OCI-M2 (cell line): Measurements from ENCODE around the gene SARS1.
"Not testable (repeated sequence)": the region's sequence is repeated elsewhere in the genome, so short reads cannot be mapped to it uniquely, and the experiment has no call there.

Experiments
- DNase-seq: peaks from one replicate; lab custom pipeline; 2025; ENCODE audit not compliant: unreplicated experiment; lab: John Stamatoyannopoulos, UW

The SARS1 gene

DNA sequence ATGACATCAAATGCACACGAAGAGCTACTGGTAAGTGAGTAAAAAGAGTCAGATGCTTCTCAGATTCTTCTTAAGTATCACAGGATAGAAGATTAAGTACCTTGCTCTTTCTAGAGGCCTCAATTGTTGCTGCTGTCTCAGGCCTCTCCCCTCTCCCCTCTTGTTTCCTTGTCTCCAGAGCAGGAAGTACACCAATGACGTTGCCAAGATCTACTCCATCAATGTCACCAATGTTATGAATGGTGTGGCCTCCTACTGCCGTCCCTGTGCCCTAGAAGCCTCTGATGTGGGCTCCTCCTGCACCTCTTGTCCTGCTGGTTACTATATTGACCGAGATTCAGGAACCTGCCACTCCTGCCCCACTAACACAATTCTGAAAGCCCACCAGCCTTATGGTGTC, 21.3 kb upstream of the SARS1 start:
- no peak for DNase-seq

DNA sequence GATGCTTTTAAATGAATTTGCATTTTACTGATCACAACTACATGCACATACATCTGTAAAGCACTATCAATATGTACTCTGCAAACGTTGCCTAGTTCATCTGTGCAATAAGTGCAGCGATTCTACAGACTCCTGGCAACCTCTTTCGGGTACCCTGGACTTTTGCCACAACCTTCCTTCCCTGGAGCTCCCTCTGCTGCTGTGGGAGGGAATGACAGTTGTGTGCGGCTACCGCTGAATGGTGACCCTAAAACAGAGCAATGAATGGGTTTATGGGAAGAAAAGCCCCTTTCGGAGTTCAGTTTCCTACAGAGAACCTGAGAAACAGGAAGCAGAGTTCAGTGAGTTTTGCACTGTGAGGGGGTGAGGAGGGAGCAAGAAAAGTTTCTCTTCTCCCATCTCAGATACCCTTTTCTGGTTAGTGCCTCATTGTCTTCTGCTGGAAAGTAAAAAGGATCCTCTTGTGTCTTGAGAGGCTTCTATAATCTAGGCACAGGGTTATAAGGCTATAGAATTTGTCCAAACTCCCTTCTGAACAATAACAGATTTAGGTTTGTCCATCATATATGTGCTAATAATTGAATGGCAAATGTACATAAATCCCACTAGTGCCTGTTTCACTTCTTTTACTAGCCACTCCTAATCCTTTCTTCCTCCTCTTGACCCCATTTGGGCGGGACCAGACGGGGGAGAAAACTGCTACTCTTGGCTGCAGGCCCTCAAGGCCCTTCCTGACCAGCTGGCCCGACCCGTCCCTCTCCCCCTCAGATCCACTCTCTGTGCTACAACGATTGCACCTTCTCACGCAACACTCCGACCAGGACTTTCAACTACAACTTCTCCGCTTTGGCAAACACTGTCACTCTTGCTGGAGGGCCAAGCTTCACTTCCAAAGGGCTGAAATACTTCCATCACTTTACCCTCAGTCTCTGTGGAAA, 19.8 kb upstream of the SARS1 start:
- no peak for DNase-seq

DNA sequence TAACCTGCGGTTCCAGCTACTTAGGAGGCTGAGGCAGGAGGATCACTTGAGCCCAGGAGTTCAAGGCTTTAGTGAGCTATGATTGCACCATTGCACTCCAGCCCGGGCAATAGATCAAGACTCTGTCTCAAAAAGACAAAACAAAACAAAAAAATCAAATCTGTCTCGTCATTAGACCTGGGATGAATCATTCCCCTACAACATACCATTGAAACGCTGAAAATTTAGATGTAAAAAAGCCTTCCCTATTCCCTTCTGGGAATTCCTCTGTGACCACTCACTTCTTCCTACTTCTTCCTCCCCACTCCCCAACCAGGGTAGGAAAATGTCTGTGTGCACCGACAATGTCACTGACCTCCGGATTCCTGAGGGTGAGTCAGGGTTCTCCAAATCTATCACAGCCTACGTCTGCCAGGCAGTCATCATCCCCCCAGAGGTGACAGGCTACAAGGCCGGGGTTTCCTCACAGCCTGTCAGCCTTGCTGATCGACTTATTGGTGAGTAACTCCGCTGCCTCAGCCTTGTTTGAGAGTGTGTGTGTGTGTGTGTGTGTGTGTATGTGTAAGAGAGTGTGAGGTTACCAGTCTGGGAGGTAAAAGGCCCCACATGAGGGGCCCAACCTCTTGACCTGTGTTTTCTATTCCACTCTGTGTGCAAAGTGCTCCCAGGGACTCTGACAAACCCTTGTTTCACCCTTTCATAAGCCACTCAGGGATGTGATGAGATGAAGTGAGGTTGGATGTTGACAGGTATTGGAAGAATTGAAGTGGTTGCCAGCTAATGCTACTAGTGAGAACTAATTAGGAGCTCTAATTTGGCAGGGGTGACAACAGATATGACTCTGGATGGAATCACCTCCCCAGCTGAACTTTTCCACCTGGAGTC, 16.3 kb upstream of the SARS1 start:
- no peak for DNase-seq

DNA sequence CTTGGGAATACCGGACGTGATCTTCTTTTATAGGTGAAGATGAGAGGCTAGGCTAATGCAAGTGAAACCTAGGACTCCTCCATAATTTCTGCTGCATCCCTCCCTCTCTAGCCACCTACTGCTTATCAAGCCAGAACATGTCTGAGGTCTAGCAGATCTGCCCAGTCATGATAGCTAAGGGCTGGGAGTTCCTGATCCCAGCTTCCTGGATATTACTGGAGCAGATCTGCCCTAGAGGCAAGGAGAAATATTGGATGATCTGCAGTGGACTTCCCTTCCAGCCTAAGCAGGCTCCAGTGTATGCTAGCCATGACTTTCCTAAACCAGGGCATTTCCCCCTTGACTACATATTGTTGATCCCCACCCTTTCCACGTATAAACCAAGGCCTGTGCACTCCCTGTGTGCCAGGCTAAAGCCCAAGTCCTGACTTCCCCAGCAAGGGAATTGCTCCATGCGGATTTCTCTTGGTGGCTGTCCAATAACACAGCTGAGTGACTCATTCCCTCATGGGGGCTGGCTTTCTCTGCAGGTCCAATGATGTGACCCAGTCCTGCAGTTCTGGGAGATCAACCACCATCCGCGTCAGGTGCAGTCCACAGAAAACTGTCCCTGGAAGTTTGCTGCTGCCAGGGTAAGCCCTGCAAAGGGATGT, 15.5 kb upstream of the SARS1 start:
- DNase-seq, result no peak

DNA sequence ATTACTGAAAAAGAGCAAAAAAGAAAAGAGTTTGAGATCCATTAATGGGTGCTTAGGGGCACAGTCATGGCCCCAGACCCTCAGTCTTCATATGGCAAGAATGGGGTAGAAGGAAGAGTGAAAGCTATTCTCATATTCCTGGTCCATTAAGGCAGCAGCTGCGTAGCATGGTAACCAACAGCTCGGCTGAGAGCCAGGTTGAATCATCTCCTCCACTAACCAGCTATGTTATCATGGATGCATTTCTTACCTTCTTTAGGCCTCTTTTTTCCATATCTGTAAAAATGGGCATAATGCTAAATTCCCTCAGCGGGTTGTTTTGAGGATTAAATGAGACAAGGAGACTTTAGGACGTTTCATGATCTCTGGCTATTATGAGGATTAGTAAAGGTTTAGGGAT, 15.0 kb upstream of the SARS1 start:
- DNase-seq, result no peak

DNA sequence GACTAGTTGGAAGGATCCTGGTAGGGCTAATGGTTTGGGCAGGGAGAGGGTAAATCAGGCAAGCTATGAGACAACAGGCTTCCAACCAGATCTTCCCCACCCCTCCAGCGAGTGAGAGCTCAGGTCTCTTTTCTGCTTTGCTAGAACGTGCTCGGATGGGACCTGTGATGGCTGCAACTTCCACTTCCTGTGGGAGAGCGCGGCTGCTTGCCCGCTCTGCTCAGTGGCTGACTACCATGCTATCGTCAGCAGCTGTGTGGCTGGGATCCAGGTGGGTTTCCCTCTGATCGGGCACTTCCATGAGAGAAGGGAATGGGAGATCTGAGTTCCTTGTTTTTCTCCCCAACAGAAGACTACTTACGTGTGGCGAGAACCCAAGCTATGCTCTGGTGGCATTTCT, 14.0 kb upstream of the SARS1 start:
- no peak for DNase-seq

DNA sequence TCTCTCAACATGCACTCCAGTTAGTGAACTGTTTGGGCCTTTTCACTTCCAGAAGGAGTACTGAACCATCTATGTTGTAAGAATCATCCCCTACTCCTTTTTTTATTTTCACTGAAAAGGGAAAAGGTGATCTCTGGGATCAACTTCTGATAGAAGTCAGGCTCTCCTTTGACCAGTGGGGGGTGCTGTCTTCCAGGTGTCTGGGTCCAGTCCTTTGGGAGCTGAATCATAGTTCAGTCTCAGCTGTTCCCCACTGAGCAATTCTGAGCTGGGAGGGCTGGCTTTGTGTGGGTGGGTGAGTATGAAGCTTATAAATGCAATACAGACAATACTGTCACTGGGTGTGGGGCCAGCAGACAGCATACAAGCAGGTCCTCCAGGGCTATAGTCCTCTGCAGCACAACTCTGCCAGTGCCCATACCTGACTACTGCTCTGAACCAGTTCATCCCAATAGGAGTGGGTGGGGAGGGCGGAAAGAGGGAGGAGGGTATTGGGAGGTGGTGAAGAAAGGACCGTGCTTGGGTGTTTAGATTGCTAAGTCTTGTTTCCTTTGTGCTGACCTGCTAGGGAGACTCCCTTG, 12.5 kb upstream of the SARS1 start:
- DNase-seq, result no peak

DNA sequence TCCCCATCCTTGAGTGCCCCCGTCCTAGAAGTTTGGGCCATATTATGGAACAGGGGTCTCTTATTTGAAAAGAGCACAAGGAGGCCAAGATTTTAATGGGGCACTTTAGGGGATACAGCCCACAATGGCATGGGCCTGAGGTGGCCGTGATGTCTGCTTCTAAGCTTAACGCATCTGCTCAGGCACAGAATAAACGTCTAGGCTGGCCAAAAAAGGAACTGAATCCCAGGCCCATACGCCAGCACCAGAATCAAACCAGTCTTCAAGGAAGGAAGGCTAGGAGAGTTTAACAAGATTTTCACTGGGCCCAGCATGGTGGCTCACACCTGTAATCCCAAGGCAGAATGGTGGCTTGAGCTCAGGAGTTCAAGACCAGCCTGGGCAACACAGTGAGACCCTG, 9.2 kb upstream of the SARS1 start:
- no peak for DNase-seq

DNA sequence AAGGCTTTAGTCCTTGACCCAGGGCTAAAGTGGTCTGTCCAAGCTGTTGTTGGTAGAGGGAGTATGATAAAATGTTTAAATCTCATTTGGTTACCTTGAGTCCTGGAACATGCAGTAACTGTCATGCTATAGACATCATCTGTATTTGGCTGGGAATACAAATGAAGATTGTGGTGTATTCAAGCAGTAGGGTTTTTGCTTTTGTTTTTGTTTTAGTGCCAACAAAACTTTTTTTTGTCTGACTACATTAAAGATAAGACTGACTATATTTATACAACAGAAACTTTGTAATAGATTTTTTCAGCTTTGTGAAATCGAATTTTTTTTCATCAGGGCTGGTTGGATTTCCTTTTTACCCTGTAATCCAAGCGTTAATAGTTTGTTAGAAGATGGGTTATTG, 7.4 kb upstream of the SARS1 start:
- DNase-seq, result no peak

DNA sequence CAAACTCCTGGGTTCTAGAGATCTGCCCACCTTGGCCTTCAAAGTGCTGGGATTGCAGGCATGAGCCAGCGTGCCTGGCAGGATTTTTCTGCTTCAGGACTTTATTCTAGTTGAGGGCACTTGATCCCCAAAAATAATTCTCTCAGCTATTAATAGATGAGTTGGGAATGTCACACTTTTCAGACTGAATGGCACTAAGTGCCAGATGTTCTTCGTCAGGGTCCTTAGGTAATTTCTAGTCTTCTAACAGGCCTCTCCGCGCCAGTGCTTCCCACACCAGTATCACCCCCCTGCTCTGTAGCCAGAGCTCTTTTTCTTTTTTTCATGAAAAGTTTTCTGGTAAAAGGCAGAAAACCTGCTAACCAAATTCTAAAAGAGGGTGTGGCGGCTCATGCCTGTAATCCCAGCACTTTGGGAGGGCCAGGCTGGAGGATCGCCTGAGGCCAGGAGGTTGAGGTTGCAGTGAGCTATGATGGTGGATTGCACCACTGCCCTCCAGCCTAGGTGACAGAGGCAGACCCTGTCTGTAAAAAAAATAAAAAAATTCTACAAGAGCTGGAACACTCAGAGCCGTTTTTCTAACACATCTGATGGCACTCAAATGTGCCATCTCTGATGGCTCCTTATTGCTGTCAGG, 6.1 kb upstream of the SARS1 start:
- no peak for DNase-seq

DNA sequence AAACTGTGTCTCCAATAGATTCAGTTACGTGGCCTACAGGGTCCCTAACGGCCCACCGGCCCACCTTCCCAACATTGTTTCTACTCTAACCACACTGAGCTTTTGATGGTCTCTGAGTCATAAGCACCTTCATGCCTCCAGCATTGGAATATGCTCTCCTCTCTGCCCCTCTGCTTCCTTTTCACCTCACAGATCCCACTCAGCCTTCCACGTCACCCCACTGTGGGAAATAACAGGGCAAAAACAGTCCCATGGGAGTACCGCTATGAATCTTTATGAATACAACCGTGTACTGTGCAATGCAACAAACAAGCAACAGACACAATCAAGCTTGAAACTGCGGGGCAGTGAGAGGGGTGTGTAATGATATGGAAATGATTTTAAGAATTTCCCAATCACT, 5.3 kb upstream of the SARS1 start:
- DNase-seq, result no peak

DNA sequence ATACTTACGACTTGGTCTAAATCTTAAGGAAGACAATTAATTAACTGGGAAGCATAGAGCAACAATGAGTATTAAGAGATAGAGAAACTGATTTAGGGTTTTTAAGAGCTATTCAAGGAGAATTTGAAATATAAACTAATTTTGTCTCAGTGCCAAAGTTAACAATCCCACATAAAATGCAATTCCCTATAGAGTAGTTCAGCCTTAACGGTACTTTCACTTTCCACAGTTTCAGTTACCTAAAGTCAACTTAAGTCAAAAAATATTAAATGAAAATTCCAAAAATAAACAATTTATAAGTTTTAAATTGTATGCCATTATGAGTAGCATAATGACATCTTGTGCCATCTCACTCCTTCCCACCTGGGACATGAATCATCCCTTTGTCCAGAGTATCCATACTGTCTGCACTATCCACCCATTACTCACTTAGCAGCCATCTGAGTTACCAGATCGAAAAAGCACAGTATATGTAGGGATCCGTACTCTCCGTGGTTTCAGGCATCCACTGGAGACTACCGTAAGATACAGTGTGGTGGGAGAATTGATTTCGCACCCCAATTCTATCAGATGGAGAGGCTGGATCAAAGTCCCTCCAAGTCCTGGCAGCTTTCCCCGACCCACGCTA, 4.8 kb upstream of the SARS1 start:
- no peak for DNase-seq

DNA sequence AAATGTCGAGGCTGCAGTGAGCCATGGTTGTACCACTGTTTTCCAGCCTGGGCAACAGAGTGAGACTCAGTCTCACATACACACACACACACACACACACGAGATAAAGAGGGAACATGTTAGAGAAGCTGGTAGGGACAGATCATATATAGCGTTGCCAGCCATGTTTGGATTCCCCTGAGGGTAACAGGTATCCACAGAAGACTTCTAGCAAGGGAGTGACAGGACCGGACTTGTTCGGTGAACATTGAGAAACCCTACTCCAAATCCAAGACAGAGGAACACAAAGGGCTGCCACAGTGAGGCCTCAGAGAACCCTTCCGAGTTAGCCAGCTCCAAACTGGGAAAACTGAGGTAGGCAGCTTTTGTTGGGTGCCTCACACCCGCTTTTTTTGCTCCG, 3.7 kb upstream of the SARS1 start:
- no peak for DNase-seq

DNA sequence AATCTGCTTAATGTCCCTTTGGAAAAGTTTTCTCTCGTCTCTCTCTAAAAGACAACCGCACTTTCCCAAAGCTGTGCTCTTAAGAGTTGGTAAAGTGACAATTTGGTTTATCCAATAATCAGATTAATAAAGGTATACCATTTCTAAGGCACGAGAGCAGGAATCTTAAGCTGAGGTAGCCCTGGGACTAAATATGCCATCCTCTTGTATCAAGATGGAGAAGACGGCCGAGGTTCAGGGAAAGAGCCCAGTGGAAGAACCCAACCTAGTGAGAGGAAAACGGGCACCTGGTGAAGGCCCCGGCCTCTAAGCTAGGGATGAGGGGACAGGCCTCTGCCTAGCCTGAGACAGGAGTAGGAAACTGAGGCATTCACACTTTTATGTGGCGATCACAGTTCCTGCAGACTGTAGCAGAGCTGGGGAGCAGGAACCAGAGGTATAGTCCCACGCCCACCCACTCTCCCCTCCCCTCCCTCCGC, 334 bp upstream of the SARS1 start:
- peak; percentile 41 for DNase-seq

DNA sequence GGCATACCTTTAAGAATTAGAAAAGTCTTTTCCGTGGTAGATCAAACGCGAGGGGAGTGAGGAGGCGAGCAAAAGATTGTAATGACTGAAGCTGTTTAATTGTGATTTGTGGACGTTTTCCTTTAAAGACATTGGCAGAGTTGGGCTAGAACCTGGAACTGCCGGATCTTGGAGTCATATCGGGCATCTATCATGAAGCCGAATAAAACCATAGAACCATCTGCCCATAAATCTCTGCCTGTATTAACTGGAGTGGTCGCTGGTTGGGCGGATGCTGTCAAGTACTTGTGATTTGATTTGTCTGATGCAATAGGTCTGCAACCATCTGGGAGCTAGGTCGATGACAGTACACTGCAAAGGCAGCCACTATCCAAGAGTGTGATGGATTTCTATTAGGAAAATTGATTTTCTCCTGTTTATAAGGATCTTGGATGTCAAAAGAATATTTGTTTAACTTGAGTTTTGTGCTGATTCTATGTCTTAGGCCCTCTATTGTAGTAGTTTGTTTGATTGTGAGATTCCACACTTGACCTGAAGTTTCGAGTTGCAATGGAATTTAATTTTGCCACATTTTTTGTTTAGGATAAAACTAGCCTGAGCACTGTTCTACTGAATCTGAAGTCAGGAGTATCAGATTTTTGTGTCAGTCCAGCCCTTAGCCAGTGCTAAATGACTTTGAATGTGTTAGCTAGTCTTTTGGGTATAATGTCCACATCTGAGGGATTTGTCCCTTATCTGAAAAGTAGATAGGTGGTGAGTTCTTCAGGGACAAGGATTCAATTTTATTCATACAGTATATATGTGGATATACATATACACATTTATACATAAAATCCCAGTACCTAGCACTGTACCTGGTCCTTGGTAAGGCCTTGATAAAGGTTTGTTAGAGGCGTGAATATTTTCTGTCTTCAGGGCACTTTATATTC, 1.2 kb downstream of the SARS1 start:
- no peak for DNase-seq

DNA sequence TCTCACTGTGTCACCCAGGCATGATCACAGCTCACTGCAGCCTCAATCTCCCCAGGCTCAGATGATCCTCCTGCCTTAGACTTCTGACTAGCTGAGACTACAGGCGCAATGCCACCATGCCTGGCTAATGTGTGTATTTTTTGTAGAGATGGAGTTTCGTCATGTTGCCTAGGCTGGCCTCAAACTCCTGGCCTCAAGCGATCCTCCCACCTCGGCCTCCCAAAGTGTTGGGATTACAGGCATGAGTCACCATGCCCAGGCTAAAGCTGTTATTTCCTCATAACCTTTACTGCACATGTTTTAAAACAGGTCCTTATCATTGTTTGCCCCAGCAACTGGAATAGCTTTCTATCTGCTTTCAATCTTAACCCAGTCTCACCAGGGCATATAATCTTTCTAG, 2.9 kb downstream of the SARS1 start:
- no peak for DNase-seq

DNA sequence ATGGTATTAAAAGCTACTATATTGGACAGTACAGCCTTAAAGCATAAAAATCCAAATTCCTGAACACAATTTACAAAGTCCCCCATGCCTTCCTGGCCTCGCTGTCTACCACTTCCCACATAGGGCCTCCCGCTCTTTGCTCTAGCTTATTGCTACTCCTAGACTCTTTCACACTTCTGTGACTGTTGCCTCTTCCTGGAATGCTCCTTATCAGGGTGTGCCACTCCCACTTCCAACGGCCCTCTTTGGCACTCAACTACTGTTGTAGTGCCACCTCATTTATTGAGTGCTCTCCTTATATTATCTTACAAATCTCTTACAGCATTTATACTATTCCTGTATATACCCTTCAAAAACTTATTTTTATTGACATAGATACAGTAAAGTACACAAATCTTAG, 4.8 kb downstream of the SARS1 start:
- DNase-seq, result no peak

DNA sequence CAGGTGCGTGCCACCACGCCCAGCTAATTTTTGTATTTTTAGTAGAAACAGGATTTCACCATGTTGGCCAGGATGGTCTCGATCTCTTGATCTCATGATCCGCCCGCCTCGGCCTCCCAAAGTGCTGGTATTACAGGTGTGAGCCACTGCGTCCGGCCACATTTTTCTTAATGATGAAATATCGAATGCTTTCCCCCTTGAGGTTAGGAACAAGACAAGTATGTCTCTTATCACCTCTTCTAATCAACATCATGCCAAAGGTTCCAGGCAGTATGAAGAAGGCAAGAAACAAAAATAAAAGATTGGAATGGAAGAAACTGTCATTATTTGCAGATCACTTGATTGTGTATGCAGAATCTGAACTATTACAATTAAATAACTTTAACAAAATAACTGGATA, 7.5 kb downstream of the SARS1 start:
- DNase-seq, result not testable (repeated sequence)

DNA sequence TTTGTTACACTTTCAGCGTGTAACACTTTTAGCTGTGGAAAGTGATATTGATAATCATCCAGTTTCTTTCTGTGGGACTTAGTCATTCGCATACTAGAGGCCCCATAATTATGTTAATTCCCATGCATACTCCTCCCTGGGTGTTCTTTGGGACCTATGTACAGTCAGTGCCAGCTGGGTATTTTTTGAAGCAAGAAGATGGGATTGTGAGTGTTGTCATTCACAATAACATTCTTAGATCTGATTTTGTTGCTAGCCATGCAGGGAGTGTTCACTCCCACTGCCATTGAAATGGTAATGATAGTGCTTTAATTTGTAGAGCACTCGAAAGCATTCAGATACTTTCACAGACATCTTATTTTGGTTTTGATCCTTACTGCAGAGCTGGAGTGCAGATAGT, 11.6 kb downstream of the SARS1 start:
- no peak for DNase-seq
